Nephron progenitor cell (in vitro differentiated cells): ENCODE results near the gene SASH3.

ENCODE experiments used
- DNase-seq: peaks from one replicate; pipeline ENCODE4 v3.0.0; 2021
- H3K27ac Mint-ChIP-seq: 2 replicates; pipeline ENCODE4 v1.8.0; 2021; ENCODE audit warnings: mild to moderate bottlenecking, moderate library complexity, mixed read lengths
- H3K27me3 Mint-ChIP-seq: 2 replicates; pipeline ENCODE4 v1.8.0; 2021; ENCODE audit warnings: mild to moderate bottlenecking, low read depth, mixed read lengths; ENCODE audit not compliant: poor library complexity
- H3K36me3 Mint-ChIP-seq: 2 replicates; pipeline ENCODE4 v1.8.0; 2021; ENCODE audit warnings: low read depth, mixed read lengths
- H3K4me1 Mint-ChIP-seq: 2 replicates; pipeline ENCODE4 v1.8.0; 2021; ENCODE audit warnings: mixed read lengths
- H3K4me3 Mint-ChIP-seq: 2 replicates; pipeline ENCODE4 v1.8.0; 2021; ENCODE audit warnings: mild to moderate bottlenecking, moderate library complexity, mixed read lengths
- H3K9me3 Mint-ChIP-seq: 2 replicates; pipeline ENCODE4 v1.8.0; 2021; ENCODE audit warnings: mild to moderate bottlenecking, moderate library complexity, mixed read lengths
- CTCF ChIP-seq: fragments of 200-600 bp; sonication (generic); IDR thresholded peaks from 2 replicates; pipeline ENCODE4 v1.5.0; 2021; ENCODE audit warnings: antibody characterized with exemption

Gene SASH3

GRCh38 chrX:129802863-129803262, 23.1 kb downstream of the SASH3 start:
- Mint-ChIP-seq H3K36me3 (peaks cover 25% of the 10 kb centered on the region), H3K27ac (no peak overlapping the region), H3K9me3 (peaks cover 12% of the 10 kb centered on the region), H3K4me3 (no peak overlapping the region), H3K4me1 (peaks cover 51% of the 10 kb centered on the region), H3K27me3 (peaks cover 4% of the 10 kb centered on the region)
- TF ChIP-seq CTCF, result no peak
- DNase-seq, result no peak

GRCh38 chrX:129804806-129805205, 25.1 kb downstream of the SASH3 start:
- Mint-ChIP-seq H3K4me1 (peaks cover 41% of the 10 kb centered on the region), H3K36me3 (peaks cover 39% of the 10 kb centered on the region), H3K9me3 (peaks cover 29% of the 10 kb centered on the region), H3K4me3 (no peak overlapping the region), H3K27ac (peak overlapping the region; percentile 86), H3K27me3 (peaks cover 4% of the 10 kb centered on the region)
- TF ChIP-seq CTCF, result no peak
- no peak for DNase-seq

- H3K27ac Mint-ChIP-seq, result no peak overlapping the region
- H3K4me1 Mint-ChIP-seq, result peaks cover 24% of the 10 kb centered on the region
- H3K36me3 Mint-ChIP-seq, result peaks cover 57% of the 10 kb centered on the region
- peaks cover 37% of the 10 kb centered on the region for H3K9me3 Mint-ChIP-seq
- H3K4me3 Mint-ChIP-seq, result no peak overlapping the region
- no peaks in the 10 kb centered on the region for H3K27me3 Mint-ChIP-seq
- TF ChIP-seq CTCF, result no peak
- DNase-seq, result no peak
These were observed 28.5 kb downstream of the SASH3 start for GRCh38 chrX:129808158-129808828.

GRCh38 chrX:129808829-129809796, 29.4 kb downstream of the SASH3 start:
- H3K9me3 Mint-ChIP-seq, result peaks cover 37% of the 10 kb centered on the region
- peaks cover 60% of the 10 kb centered on the region for H3K36me3 Mint-ChIP-seq
- DNase-seq, result no peak
- no peak for TF ChIP-seq CTCF
- H3K27ac Mint-ChIP-seq, result no peak overlapping the region
- H3K4me3 Mint-ChIP-seq, result no peak overlapping the region
- H3K27me3 Mint-ChIP-seq, result no peaks in the 10 kb centered on the region
- peaks cover 16% of the 10 kb centered on the region for H3K4me1 Mint-ChIP-seq

GRCh38 chrX:129813662-129814368, 34.1 kb downstream of the SASH3 start:
- H3K4me1 Mint-ChIP-seq, result no peaks in the 10 kb centered on the region
- H3K9me3 Mint-ChIP-seq, result peaks cover 42% of the 10 kb centered on the region
- DNase-seq, result no peak
- TF ChIP-seq CTCF, result no peak
- H3K36me3 Mint-ChIP-seq, result peaks cover 76% of the 10 kb centered on the region
- H3K4me3 Mint-ChIP-seq, result no peak overlapping the region
- H3K27me3 Mint-ChIP-seq, result no peaks in the 10 kb centered on the region
- no peak overlapping the region for H3K27ac Mint-ChIP-seq
